PC-3 (cell line): ENCODE data around the gene TRAK1.

Experiments
- EZH2 ChIP-seq: fragments of 300-600 bp; sonication (generic); IDR thresholded peaks from one replicate; pipeline ENCODE4 v1.6.1; 2017; ENCODE audit warnings: antibody characterized with exemption, mild to moderate bottlenecking, low read length; ENCODE audit not compliant: unreplicated experiment
- EZH2phosphoT487 ChIP-seq: fragments of 300-600 bp; sonication (generic); IDR thresholded peaks from 2 replicates; pipeline ENCODE4 v1.6.1; 2018; ENCODE audit warnings: mild to moderate bottlenecking, antibody characterized with exemption, low read length, borderline replicate concordance
- TF ChIP-seq, protein P1 (sequence below): fragments of 300-600 bp; sonication (generic); conservative IDR thresholded peaks from 2 replicates; pipeline ENCODE4 v1.5.1; 2017; ENCODE audit warnings: antibody characterized with exemption, low read depth, mild to moderate bottlenecking, low read length

- TF ChIP-seq, protein P1, sequence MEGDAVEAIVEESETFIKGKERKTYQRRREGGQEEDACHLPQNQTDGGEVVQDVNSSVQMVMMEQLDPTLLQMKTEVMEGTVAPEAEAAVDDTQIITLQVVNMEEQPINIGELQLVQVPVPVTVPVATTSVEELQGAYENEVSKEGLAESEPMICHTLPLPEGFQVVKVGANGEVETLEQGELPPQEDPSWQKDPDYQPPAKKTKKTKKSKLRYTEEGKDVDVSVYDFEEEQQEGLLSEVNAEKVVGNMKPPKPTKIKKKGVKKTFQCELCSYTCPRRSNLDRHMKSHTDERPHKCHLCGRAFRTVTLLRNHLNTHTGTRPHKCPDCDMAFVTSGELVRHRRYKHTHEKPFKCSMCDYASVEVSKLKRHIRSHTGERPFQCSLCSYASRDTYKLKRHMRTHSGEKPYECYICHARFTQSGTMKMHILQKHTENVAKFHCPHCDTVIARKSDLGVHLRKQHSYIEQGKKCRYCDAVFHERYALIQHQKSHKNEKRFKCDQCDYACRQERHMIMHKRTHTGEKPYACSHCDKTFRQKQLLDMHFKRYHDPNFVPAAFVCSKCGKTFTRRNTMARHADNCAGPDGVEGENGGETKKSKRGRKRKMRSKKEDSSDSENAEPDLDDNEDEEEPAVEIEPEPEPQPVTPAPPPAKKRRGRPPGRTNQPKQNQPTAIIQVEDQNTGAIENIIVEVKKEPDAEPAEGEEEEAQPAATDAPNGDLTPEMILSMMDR, result no peak
- TF ChIP-seq EZH2phosphoT487, result no peak
- no peak for TF ChIP-seq EZH2
These were observed 11.3 kb upstream of the TRAK1 start for GRCh38 chr3:42079701-42080452.
